ENCODE data around the gene MED29.

DNA sequence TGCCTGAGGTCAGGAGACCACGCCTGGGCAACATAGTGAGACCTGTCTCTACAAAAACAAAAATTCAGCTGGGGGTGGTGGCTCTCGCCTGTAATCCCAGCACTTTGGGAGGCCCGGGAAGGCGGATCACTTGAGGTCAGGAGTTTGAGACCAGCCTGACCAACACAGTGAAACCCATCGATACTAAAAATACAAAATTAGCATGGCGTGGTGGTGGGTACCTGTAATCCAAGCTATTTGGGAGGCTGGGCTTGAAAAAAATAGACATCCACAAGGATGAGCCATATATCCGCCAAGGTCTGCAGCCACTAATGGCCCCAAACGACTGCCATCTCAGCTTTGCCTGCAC, 41.5 kb downstream of the MED29 start:
- TF ChIP-seq, protein P1, sequence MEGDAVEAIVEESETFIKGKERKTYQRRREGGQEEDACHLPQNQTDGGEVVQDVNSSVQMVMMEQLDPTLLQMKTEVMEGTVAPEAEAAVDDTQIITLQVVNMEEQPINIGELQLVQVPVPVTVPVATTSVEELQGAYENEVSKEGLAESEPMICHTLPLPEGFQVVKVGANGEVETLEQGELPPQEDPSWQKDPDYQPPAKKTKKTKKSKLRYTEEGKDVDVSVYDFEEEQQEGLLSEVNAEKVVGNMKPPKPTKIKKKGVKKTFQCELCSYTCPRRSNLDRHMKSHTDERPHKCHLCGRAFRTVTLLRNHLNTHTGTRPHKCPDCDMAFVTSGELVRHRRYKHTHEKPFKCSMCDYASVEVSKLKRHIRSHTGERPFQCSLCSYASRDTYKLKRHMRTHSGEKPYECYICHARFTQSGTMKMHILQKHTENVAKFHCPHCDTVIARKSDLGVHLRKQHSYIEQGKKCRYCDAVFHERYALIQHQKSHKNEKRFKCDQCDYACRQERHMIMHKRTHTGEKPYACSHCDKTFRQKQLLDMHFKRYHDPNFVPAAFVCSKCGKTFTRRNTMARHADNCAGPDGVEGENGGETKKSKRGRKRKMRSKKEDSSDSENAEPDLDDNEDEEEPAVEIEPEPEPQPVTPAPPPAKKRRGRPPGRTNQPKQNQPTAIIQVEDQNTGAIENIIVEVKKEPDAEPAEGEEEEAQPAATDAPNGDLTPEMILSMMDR (conservative IDR thresholded peaks at IDR 0.05; ENCODE audit: low read depth, low read length), result no peak
- TF ChIP-seq EZH2 (IDR thresholded peaks at IDR 0.05; ENCODE audit: low read length, unreplicated experiment), result no peak

Data from PC-3 (cell line).